CD4-positive, alpha-beta T cell treated with Interleukin-6 at 100 ng/mL for 8 hours (primary cell): ENCODE measurements around the gene ATM.
A peak's percentile ranks its signal among the peaks of the same experiment; 100 is the strongest.

Source experiments
- DNase-seq: peaks from one replicate; pipeline ENCODE4 v3.0.0-alpha.2; 2020; ENCODE audit warnings: mixed read lengths, low spot score

ATM gene

GRCh38 chr11:108222574-108223347 is at the start of gene ATM, which contains the start of gene NPAT:
Gene ATM (plus strand): TSS chr11:108223067. CDS start chr11:108227625, 4,558 bp downstream.
Gene NPAT (minus strand): TSS chr11:108222638. CDS start chr11:108222536, 102 bp downstream.
- DNase-seq = peak; percentile 99

GRCh38 chr11:108177570-108177969 is 45.3 kb upstream of the ATM start:
- DNase-seq = no peak

GRCh38 chr11:108193725-108194124 is 29.1 kb upstream of the ATM start:
- DNase-seq = no peak

- no peak for DNase-seq
Observed at GRCh38 chr11:108196901-108197300, 26.0 kb upstream of the ATM start.

GRCh38 chr11:108197351-108197750 is 25.5 kb upstream of the ATM start:
- DNase-seq = no peak

- no peak for DNase-seq
Observed at GRCh38 chr11:108198833-108199232, 24.0 kb upstream of the ATM start.

GRCh38 chr11:108199446-108200321 is 23.2 kb upstream of the ATM start:
- DNase-seq = peak; percentile 4

- no peak for DNase-seq
Observed at GRCh38 chr11:108203075-108203474, 19.8 kb upstream of the ATM start.

GRCh38 chr11:108204376-108204775 is 18.5 kb upstream of the ATM start:
- DNase-seq = no peak

- DNase-seq = no peak
Observed at GRCh38 chr11:108204929-108205499, 17.9 kb upstream of the ATM start.

- no peak for DNase-seq
Observed at GRCh38 chr11:108206171-108206570, 16.7 kb upstream of the ATM start.

GRCh38 chr11:108206969-108207682 is 15.7 kb upstream of the ATM start:
- no peak for DNase-seq

- no peak for DNase-seq
Observed at GRCh38 chr11:108207683-108208060, 15.2 kb upstream of the ATM start.

- DNase-seq = no peak
Observed at GRCh38 chr11:108210441-108210840, 12.4 kb upstream of the ATM start.

GRCh38 chr11:108213784-108214183 is 9.1 kb upstream of the ATM start:
- no peak for DNase-seq

- DNase-seq = no peak
Observed at GRCh38 chr11:108216988-108217387, 5.9 kb upstream of the ATM start.

- DNase-seq = no peak
Observed at GRCh38 chr11:108218455-108218854, 4.4 kb upstream of the ATM start.

- no peak for DNase-seq
Observed at GRCh38 chr11:108218912-108219783, 3.7 kb upstream of the ATM start.

GRCh38 chr11:108220721-108221336 is 2.0 kb upstream of the ATM start:
- no peak for DNase-seq

- DNase-seq = no peak
Observed at GRCh38 chr11:108221371-108221770, 1.5 kb upstream of the ATM start.
